Esophagus squamous epithelium (tissue), 5 donors: ENCODE data around the gene DNM2. TPM values are rescaled to one million over a fixed set of nuclear protein-coding genes. Genes with fewer than 3 reads are reported as not detected.
A peak's percentile ranks its signal among the peaks of the same experiment; 100 is the strongest.

Source experiments
- DNase-seq: peaks from one replicate; lab custom pipeline; 2025; lab: John Stamatoyannopoulos, UW
- H3K27ac ChIP-seq, 4 donors: fragments of 200-600 bp; sonication (generic); one replicate each; pipeline ENCODE4 v1.5.1; 2016 to 2019; ENCODE audit warnings: mild to moderate bottlenecking in 1 of 4
- H3K27me3 ChIP-seq, 4 donors: fragments of 200-600 bp; sonication (generic); 1 replicate in 3 of 4; 2 replicates in 1 of 4; pipeline versions ENCODE4 v1.5.1 to v1.6.0; 2017 to 2021; ENCODE audit warnings: antibody characterized with exemption in 1 of 4
- H3K36me3 ChIP-seq, 3 donors: fragments of 200-600 bp; sonication (generic); one replicate each; pipeline ENCODE4 v1.5.1; 2016 to 2019
- H3K4me1 ChIP-seq, 3 donors: fragments of 200-600 bp; sonication (generic); one replicate each; pipeline ENCODE4 v1.5.1; 2017 to 2019
- H3K4me3 ChIP-seq, 4 donors: fragments of 200-600 bp; sonication (generic); 1 replicate in 3 of 4; 2 replicates in 1 of 4; pipeline ENCODE4 v1.5.1; 2016 to 2019; ENCODE audit warnings: mild to moderate bottlenecking in 2 of 4, moderate library complexity in 1 of 4
- H3K9me3 ChIP-seq, 3 donors: fragments of 200-600 bp; sonication (generic); one replicate each; pipeline ENCODE4 v1.5.1; 2016 to 2019
- POLR2A ChIP-seq, 4 donors: fragments of 450-650 bp; IDR thresholded peaks; one replicate each; pipeline ENCODE4 v1.6.1; 2017; ENCODE audit warnings: antibody characterized with exemption in 4 of 4, mild to moderate bottlenecking in 4 of 4, moderate library complexity in 3 of 4
- WGBS, 2 donors: methylation state at CpG; one replicate each; pipeline ENCODE4 v1.1.5; 2018; 5-methylcytosine and 5-hydroxymethylcytosine counted together
- intact Hi-C: fragments of 100-400 bp; cut with DNase I; formaldehyde crosslinking; loops from one replicate; pipeline ENCODE4 v1.15.0; 2022
- total RNA-seq, 4 donors: library from RNA; depleted of rRNA; stranded (reverse); fragments of >200 nt; gene quantifications; one replicate each; pipeline ENCODE4 v1.1.0, GENCODE V29; 2016
- TF ChIP-seq, protein P1 (sequence below), 6 experiments: fragments of 450-650 bp in 4 of 6; fragments of 200-600 bp in 2 of 6; sonication (generic) in 2 of 6; IDR thresholded peaks; one replicate each; pipeline ENCODE4 v1.5.1; 2016 to 2019; ENCODE audit warnings: antibody characterized with exemption in 6 of 6, mild to moderate bottlenecking in 4 of 6, moderate library complexity in 4 of 6
- donor health status: DM: yes; HTN: yes; CAD: no.

DNM2 gene
- total RNA-seq, 4 donors from 2014 or later, result 79.9 to 138 (median 102) TPM

DNA sequence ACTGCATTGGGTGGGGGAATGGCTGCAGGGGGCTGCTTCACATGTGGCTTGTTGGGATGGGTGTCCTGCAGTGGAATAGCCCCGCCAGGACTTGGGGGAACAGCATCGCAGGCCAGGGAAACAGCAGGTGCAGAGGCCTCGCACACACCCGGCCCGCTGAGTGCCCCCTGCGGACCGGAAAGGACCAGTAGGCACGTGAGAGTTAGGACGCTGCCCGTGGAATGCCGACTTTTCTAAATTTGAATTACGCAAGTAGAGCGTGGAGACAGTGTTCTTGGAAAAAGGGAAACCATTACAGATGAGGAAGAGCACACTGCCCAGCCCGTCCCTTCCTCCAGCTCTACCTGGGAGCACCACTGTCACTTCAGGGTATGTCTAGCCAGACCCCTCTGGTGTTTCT is 11.5 kb downstream of the DNM2 start:
- intact Hi-C loops, result no loop called here
- H3K4me1 ChIP-seq, result peaks cover 3 to 77% (median 19%) of the 10 kb centered on the region in 3 donors
- 89 to 96% methylated on average over 7 to 13 of the region's 14 CpGs for WGBS, 2 donors
- peak overlapping the region in 3 of 4 donors; percentile 39 to 62 (median 57) for H3K27ac ChIP-seq
- H3K36me3 ChIP-seq, result peaks cover 0 to 11% (median 0%) of the 10 kb centered on the region in 3 donors
- no peak for DNase-seq
- no peaks in the 10 kb centered on the region for H3K9me3 ChIP-seq
- H3K27me3 ChIP-seq, result no peaks in the 10 kb centered on the region
- no peak overlapping the region for H3K4me3 ChIP-seq
- TF ChIP-seq, protein P1, sequence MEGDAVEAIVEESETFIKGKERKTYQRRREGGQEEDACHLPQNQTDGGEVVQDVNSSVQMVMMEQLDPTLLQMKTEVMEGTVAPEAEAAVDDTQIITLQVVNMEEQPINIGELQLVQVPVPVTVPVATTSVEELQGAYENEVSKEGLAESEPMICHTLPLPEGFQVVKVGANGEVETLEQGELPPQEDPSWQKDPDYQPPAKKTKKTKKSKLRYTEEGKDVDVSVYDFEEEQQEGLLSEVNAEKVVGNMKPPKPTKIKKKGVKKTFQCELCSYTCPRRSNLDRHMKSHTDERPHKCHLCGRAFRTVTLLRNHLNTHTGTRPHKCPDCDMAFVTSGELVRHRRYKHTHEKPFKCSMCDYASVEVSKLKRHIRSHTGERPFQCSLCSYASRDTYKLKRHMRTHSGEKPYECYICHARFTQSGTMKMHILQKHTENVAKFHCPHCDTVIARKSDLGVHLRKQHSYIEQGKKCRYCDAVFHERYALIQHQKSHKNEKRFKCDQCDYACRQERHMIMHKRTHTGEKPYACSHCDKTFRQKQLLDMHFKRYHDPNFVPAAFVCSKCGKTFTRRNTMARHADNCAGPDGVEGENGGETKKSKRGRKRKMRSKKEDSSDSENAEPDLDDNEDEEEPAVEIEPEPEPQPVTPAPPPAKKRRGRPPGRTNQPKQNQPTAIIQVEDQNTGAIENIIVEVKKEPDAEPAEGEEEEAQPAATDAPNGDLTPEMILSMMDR (IDR thresholded peaks at IDR 0.05), result no peak
- no peak for TF ChIP-seq POLR2A (IDR thresholded peaks at IDR 0.05)

DNA sequence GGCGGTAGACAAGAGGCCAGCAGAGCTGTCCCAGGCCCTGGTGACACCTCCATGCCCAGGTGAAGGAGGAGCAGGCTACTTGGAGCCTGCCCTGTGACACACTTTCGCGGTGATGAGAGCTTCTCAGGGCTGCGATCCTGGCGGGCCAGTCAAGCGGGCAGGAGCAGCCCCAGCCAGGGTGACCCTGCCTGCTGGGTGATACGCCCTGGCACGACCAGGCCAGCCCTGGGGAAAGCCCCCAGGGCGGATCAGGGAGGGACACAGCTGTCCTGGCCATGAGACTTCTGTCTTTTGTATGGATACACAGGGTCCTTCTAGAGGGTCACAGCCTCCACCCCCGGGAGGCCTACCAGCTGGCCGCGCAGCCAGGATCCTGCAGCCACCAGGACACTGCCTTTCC is 13.1 kb downstream of the DNM2 start:
- TF ChIP-seq POLR2A (IDR thresholded peaks at IDR 0.05), result no peak
- TF ChIP-seq, protein P1 (IDR thresholded peaks at IDR 0.05), result no peak
- 73 to 93% methylated on average over 3 to 7 of the region's 12 CpGs for WGBS, 2 donors
- no peak overlapping the region for H3K4me3 ChIP-seq
- no peaks in the 10 kb centered on the region for H3K27me3 ChIP-seq
- peaks cover 0 to 5% (median 0%) of the 10 kb centered on the region in 3 donors for H3K36me3 ChIP-seq
- intact Hi-C loops, result no loop called here
- no peak for DNase-seq
- peaks cover 3 to 68% (median 19%) of the 10 kb centered on the region in 3 donors for H3K4me1 ChIP-seq
- H3K27ac ChIP-seq, result peak overlapping the region; percentile 16 to 75 (median 60)
- H3K9me3 ChIP-seq, result no peaks in the 10 kb centered on the region

DNA sequence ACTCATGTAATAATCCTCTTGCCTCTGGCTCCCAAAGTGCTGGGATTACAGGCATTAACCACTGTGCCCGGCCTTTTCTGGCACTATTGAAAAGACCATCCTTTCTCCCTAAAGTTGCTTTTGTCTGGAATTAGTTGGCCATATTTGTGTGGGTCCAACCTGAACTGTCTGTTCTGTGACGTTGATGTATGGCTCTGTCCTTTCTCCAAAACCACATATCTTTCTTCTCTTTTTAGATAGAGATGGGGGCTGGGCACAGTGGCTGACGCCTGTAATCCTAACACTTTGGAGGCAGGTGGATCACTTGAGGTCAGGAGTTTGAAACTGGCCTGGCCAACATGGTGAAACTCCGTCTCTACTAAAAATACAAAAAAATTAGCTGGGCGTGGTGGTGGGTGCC is 17.9 kb downstream of the DNM2 start:
- no peak for TF ChIP-seq POLR2A (IDR thresholded peaks at IDR 0.05)
- TF ChIP-seq, protein P1 (IDR thresholded peaks at IDR 0.05), result no peak
- intact Hi-C loops, result no loop called here
- Histone ChIP-seq H3K27ac (no peak overlapping the region), H3K36me3 (peaks cover 0 to 5% (median 0%) of the 10 kb centered on the region in 3 donors), H3K27me3 (no peaks in the 10 kb centered on the region), H3K9me3 (no peaks in the 10 kb centered on the region), H3K4me3 (no peak overlapping the region), H3K4me1 (peaks cover 3 to 62% (median 13%) of the 10 kb centered on the region in 3 donors)
- 64 to 81% methylated on average over 5 of the region's 5 CpGs for WGBS, 2 donors
- no peak for DNase-seq

DNA sequence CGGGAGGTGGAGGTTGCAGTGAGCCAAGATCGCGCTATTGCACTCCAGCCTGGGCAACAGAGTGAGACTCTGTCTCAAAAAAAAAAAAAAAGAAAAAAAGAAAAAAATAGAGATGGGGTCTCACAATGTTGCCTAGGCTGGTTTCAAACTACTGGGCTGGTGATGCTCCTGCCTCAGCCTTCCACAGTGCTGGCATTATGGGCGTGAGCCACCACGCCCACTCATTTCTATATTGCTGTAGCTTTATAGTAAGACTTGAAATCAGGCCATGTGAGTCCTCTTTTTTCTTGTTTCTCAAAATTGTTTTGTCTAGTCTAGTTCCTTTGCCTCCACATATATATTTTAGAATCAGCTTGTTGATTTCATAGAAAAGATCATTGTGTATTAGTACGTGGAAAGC is 18.3 kb downstream of the DNM2 start:
- Histone ChIP-seq H3K4me1 (peaks cover 0 to 58% (median 8%) of the 10 kb centered on the region in 3 donors), H3K4me3 (no peak overlapping the region), H3K9me3 (no peaks in the 10 kb centered on the region), H3K36me3 (peaks cover 0 to 5% (median 0%) of the 10 kb centered on the region in 3 donors), H3K27me3 (no peaks in the 10 kb centered on the region), H3K27ac (peak overlapping the region in 1 of 4 donors; percentile 2)
- WGBS, 2 donors, result 86% methylated on average over 6 of the region's 6 CpGs
- DNase-seq, result no peak
- TF ChIP-seq, protein P1 (IDR thresholded peaks at IDR 0.05), result no peak
- TF ChIP-seq POLR2A (IDR thresholded peaks at IDR 0.05), result no peak
- intact Hi-C loops, result no loop called here

DNA sequence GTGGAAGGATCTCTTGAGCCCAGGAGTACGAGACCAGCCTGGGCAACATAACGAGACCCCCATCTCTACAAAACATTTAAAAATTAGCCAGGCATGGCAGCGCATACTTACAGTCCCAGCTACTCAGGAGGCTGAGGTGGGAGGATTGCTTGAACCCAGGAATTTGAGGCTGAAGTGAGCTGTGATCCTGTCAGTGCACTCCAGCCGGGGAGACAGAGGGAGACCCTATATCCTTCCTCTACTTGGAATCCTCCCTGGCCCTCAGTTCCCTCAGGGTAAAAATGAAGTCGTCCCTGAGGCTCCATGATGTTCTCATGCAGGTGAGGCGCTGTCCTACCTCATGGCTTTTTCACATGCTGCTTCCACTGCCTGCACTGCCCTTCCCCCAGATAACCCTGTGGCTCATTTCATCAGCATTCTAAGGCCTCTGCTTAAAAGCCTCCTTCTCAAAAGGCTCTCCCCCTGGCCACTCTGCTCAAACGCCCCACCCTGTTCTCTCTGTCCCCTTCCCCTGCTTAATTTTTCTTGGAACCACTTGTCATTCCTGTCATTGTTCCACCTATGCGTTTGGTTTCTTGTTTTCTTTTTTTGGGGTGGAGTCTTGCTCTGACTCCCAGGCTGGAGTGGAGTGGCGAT is 19.2 kb downstream of the DNM2 start:
- peaks cover 0 to 57% (median 8%) of the 10 kb centered on the region in 3 donors for H3K4me1 ChIP-seq
- no peaks in the 10 kb centered on the region for H3K27me3 ChIP-seq
- WGBS, 2 donors, result 70 to 78% methylated on average over 6 to 9 of the region's 9 CpGs
- DNase-seq, result no peak
- TF ChIP-seq, protein P1 (IDR thresholded peaks at IDR 0.05), result no peak
- no peak for TF ChIP-seq POLR2A (IDR thresholded peaks at IDR 0.05)
- H3K36me3 ChIP-seq, result peaks cover 0 to 5% (median 0%) of the 10 kb centered on the region in 3 donors
- intact Hi-C loops, result no loop called here
- no peak overlapping the region for H3K4me3 ChIP-seq
- H3K27ac ChIP-seq, result peak overlapping the region in 1 of 4 donors; percentile 6
- H3K9me3 ChIP-seq, result no peaks in the 10 kb centered on the region
